GM21423 (cell line): Measurements from ENCODE around the gene NDRG3.
"Not testable (repeated sequence)": the region's sequence is repeated elsewhere in the genome, so short reads cannot be mapped to it uniquely, and the experiment has no call there.

Source experiments
- ATAC-seq: cut with Tn5 transposase; IDR thresholded peaks from one replicate; pipeline ENCODE4 v1.9.1; 2021; ENCODE audit warnings: mild to moderate bottlenecking, moderate library complexity; ENCODE audit not compliant: unreplicated experiment

Gene NDRG3

GRCh38 chr20:36695467-36695866, 50.4 kb downstream of the NDRG3 start:
- not testable (repeated sequence) for ATAC-seq

GRCh38 chr20:36688630-36689029, 57.3 kb downstream of the NDRG3 start:
- no peak for ATAC-seq

- ATAC-seq = no peak
These were observed 58.0 kb downstream of the NDRG3 start for GRCh38 chr20:36687850-36688249.

GRCh38 chr20:36686944-36687343, 58.9 kb downstream of the NDRG3 start:
- ATAC-seq = no peak

DNA sequence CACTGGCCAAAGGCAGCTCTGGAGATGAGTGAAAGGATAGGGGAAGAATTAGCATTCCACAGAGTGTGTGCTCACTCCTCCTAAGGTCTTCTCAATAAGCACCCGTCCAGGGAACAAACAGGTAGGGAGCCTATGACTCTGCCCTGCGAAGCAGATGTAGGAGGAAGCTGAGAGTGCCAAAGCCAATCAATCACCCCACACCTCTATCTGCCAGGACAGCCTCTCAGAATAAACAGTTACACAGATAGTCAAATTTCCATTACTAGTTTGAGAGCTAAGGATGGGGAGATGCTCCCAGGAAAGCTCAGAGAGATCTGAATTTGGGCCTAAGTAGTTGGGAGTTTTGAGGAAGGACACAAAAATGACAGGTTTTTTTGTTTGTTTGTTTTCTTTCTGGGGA, 59.4 kb downstream of the NDRG3 start:
- no peak for ATAC-seq

GRCh38 chr20:36684747-36685146, 61.1 kb downstream of the NDRG3 start:
- ATAC-seq = no peak

DNA sequence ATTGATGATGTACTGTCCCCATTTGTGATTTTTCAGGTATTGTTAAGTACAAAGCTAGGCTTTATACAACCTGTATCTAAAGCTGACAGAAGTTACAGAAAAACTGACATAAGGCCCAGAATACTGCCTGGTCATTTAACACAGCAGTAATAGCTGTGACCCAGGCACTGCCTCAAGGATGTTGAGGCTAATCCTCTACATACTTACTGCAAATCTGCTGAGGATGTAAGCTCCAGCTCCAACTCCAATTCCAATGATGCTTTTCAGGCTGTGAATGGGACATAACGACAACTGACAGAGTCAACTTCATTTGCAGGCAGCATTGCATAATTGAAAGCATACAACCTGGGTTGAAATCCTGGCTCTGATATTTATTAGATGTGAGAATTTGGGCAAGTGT, 63.6 kb downstream of the NDRG3 start:
- ATAC-seq = no peak

DNA sequence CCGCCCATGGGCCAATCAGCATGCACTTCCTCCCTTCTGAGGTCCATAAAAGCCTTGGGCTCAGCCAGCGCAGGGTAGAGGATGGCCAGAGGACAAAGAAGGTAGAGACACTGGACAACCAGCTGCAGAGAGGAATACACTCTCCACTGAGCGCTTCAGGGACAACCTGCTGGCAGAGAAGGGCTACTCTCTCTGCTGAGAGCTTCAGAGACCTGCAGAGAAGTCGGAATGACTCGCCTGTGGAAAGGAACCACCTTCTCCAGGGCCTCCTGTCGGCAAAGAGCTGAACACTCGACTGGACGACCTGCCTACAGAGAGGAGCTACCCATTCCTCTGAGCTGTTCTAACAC, 68.5 kb downstream of the NDRG3 start:
- ATAC-seq = no peak

DNA sequence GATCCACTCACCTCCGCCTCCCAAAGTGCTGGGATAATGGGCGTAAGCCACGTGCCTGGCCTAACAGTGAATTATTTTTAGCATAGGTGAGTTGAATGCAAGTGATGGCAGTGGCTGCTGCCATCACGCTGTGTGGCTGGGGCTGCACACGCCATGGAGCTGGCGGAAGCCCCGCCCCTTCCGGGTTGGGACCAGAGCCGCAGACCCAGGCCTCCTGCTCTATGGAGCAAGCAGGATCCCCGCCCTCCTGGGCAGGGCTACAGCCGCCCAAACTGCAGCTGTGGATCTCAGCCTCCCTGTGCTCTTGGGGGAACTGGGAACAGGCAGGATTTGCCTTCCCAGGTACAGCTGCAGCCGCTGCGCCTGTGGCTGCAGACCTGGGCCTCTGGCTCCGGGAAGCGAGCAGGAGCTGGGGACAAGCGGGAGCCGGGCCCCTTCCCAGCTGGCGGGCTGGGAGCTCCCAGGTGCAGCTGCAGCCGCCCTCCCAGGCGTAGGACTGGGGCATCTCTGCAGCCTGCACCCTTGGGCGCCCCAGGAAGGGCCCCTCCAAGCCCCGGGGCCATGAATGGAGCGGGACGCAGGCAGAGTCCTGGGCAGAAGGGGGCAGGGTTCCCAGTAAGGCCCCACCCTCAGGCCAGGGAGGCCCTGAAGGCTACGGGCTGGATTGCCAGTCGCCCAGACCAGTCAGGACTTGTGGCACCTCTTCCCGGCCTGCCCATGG, 69.0 kb downstream of the NDRG3 start:
- no peak for ATAC-seq

- not testable (repeated sequence) for ATAC-seq
These were observed 70.3 kb downstream of the NDRG3 start for GRCh38 chr20:36675545-36675944.

- no peak for ATAC-seq
These were observed 72.9 kb downstream of the NDRG3 start for GRCh38 chr20:36672991-36673390.

DNA sequence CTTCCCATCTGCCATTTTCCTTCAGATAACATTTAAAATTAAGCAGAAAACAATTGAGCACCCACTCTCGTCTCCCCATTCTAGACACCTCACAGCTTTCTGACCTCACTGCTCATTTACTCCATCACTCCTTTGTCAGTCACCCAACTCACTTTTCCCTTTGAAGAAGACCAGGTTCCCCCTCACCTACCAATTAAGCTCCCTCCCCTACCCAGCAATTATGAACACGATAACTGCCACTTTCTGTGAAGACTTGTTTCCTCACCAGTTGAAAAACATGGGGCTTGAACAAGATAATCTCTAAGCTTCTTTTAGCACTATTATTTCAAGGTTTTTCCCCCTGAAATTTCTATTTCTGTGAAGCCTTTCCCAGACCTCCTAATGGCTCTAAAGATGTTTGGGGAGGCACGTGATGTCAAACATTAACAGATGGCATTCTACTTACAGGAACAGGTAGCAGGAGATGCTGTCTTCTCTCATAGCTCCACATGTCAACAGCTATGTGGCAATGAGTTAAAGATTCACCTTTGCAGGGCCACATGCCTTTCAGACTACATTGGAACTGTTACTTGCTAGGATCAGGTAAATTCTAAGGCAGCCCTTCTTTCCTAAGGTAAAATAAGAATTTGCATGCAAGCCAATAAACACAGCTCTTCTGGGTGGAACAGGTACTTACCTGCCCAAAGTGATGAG, 75.1 kb downstream of the NDRG3 start:
- no peak for ATAC-seq

- ATAC-seq = no peak
These were observed 79.6 kb downstream of the NDRG3 start for GRCh38 chr20:36666181-36666740.

- no peak for ATAC-seq
These were observed 82.9 kb downstream of the NDRG3 start for GRCh38 chr20:36663031-36663430.

- ATAC-seq = no peak
These were observed 87.6 kb downstream of the NDRG3 start for GRCh38 chr20:36658300-36658699.

DNA sequence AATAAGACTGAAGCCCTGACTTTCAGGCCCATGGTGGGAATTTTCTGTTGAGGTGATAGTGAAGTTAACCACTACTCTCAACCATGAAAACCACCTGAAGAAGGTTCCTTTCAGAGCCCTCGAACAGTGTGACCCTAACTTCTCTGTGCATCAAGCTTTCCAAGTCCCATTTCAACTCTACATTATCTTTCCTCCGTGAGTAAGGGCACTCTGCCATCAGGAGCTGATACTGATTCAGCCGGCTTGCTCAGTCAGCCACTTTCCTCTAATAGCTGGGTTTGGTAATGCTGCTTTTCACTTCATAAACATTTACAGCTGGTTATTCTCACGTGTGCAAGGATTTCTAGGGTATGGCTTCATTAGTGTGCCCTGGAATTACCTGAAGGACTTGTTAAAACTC, 89.2 kb downstream of the NDRG3 start:
- no peak for ATAC-seq

DNA sequence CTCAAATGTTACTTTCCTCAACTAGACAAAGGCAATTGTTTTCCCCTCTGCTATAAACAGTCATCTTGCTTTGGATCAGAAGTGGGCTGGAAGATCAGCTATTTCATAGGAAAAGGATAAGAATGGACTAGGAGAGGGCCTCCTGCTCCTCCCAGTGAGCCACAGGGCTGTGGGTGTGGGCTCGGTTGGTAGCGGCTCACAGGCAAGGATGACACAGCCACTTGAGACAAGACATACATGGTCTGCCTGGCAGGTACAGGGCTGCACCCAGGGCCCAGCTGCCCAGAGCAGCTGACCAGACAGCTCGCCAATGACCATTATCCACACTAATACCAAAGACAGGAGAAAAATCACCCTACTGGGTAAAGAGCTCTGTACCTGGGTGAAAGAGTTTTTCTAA, 90.9 kb downstream of the NDRG3 start:
- no peak for ATAC-seq

- no peak for ATAC-seq
These were observed 91.4 kb downstream of the NDRG3 start for GRCh38 chr20:36654506-36654905.

DNA sequence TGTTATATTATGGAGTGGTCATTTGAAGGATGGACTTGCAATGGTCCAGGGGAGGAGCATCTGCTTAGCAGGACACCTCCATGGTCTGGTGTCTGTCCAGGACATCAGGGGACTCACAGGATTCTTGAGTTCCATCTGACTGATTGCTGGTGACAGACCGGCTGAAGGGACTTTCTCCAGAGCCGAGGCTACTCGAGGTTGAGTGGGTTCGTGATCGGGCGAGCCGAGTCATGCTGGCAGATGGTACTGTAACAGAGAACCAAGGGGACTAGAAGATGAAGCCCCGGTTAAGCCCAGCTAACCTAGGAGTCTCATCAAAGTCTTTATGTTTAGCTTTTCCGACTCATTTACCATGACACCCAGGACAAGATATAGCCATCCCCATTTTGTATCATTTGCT, 92.4 kb downstream of the NDRG3 start:
- no peak for ATAC-seq

- ATAC-seq = no peak
These were observed 98.4 kb downstream of the NDRG3 start for GRCh38 chr20:36647196-36648121.

DNA sequence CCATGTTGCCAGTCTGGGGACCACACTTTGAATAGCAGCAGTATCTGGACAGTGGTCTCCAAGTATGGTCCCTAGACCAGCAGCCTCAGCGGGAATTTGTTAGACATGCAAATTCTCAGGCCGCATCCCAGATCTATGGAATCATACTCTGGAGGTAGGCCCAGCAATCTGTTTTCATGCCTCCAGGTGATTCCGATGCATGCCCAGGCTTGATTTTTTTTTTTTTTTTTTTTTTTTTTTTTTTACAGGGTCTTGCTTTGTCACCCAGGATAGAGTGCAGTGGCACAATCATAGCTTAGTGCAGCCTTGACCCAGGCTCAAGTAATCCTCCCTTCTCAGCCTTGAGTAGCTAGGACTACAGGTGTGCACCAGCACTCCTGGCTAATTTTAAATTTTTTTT, 99.2 kb downstream of the NDRG3 start:
- ATAC-seq = no peak
